Heart left ventricle (tissue), 16 donors: ENCODE measurements around the gene HAUS2. TPM values are rescaled to one million over a fixed set of nuclear protein-coding genes. Genes with fewer than 3 reads are reported as not detected.
A peak's percentile ranks its signal among the peaks of the same experiment; 100 is the strongest.
"Not testable (repeated sequence)": the region's sequence is repeated elsewhere in the genome, so short reads cannot be mapped to it uniquely, and the experiment has no call there.

Source experiments
- ATAC-seq, 4 donors: fragments of 200-7000 bp; cut with Tn5 transposase; one replicate each; pipeline ENCODE4 v1.9.1; 2020 to 2022; ENCODE audit warnings: moderate library complexity in 4 of 4, mild to moderate bottlenecking in 3 of 4, moderate number of reproducible peaks in 1 of 4
- DNase-seq, 5 donors: peaks; one replicate each; pipeline ENCODE4 v3.0.0-alpha.2; 2020
- H3K27ac ChIP-seq, 12 donors: fragments of 200-600 bp; sonication (generic) in 4 of 12; one replicate each; pipeline versions ENCODE4 v1.5.0 to v1.8.0; 2016 to 2022; ENCODE audit warnings: mild to moderate bottlenecking in 2 of 12
- H3K27me3 ChIP-seq, 9 donors: fragments of 200-600 bp; sonication (generic) in 2 of 9; one replicate each; pipeline versions ENCODE4 v1.5.1 to v1.8.0; 2016 to 2022; ENCODE audit warnings: mild to moderate bottlenecking in 3 of 9
- H3K36me3 ChIP-seq, 9 donors: fragments of 200-600 bp; sonication (generic) in 2 of 9; one replicate each; pipeline versions ENCODE4 v1.5.0 to v1.8.0; 2018 to 2022; ENCODE audit warnings: mild to moderate bottlenecking in 2 of 9
- H3K4me1 ChIP-seq, 12 donors: fragments of 200-600 bp; sonication (generic) in 4 of 12; one replicate each; pipeline versions ENCODE4 v1.5.0 to v1.8.0; 2016 to 2022; ENCODE audit warnings: mild to moderate bottlenecking in 3 of 12
- H3K4me3 ChIP-seq, 12 donors: fragments of 200-600 bp; sonication (generic) in 4 of 12; one replicate each; pipeline versions ENCODE4 v1.5.0 to v1.8.0; 2017 to 2022; ENCODE audit warnings: mild to moderate bottlenecking in 9 of 12, moderate library complexity in 4 of 12
- H3K9me3 ChIP-seq, 12 donors: fragments of 200-600 bp; sonication (generic) in 4 of 12; one replicate each; pipeline versions ENCODE4 v1.5.0 to v1.8.0; 2016 to 2022; ENCODE audit warnings: mild to moderate bottlenecking in 1 of 12
- POLR2A ChIP-seq, 2 donors: fragments of 450-650 bp; IDR thresholded peaks; one replicate each; pipeline ENCODE4 v1.6.1; 2017; ENCODE audit warnings: antibody characterized with exemption in 2 of 2, mild to moderate bottlenecking in 2 of 2, moderate library complexity in 2 of 2
- WGBS, 4 donors: extraction: QIAGEN DNeasy Blood & Tissue Kit in 2 of 4; methylation state at CpG; one replicate each; pipeline versions ENCODE4 v1.1.5 to v1.1.7; 2013 to 2018; 5-methylcytosine and 5-hydroxymethylcytosine counted together
- intact Hi-C, 10 donors: fragments of 100-400 bp; cut with DNase I; formaldehyde crosslinking; loops; one replicate each; pipeline versions ENCODE4 v1.11.1 to v1.14.2; 2022
- polyA plus RNA-seq, 2 donors: library from polyadenylated mRNA; stranded (reverse); fragments of 200-250 nt; gene quantifications; one replicate each; pipeline ENCODE4 v1.2.3, GENCODE V29; 2013
- total RNA-seq, 9 donors: library from RNA; depleted of rRNA in 2 of 9; stranded (reverse); fragments of >200 nt in 2 of 9; fragmentation: NEBNext Ultra II Directional in 3 of 9; extraction: Animal tissue kit (Norgen Biotek cat#: 25700) in 3 of 9; gene quantifications; one replicate each; pipeline versions ENCODE4 v1.1.0 to v1.2.4, GENCODE V29; 2016 to 2023
- TF ChIP-seq, protein P1 (sequence below), 12 donors: fragments of 200-600 bp; sonication (generic) in 4 of 12; IDR thresholded peaks; one replicate each; pipeline versions ENCODE4 v1.5.0 to v1.8.0; 2018 to 2022; ENCODE audit warnings: antibody characterized with exemption in 12 of 12, mild to moderate bottlenecking in 5 of 12
- donor health status: ischemic (EF 13 %, LVEDD 7.1; RV severe dilation, severe dysfunction).
- donor health status: healthy with polysubstance abuse.
- donor health status: DM: no; HTN: yes; CAD: no.
- donor health status: DM: no; HTN: no; CAD: no.
- donor health status: ischemic (EF 25% LVEDD 6.9; RV normal size, moderate dysfunction).
- donor health status: ischemic (EF 25% LVEDD 5.7; RV mildly dilated, moderate dysfunction).
- donor health status: healthy.
- donor health status: DM: yes; HTN: yes; CAD: no.
- donor health status: ischemic (EF 35%, LVEDD 5.7; RV mildly dilated, moderate dysfunction).
- donor health status: nonischemic (EF 11% LVEDD 7.7; RV severe dilation, severe dysfunction).
- donor health status: DM: yes; HTN: yes; CAD: no.
- donor health status: PGD.
- donor health status: ischemic (EF 29% LVEDD 5.4; RV normal size, mild dysfunction).
- donor health status: nonischemic (EF 23%, LVEDD 6.1; RV moderate dilation, normal function).

HAUS2 gene
- total and polyA plus RNA-seq, 11 donors, result 8.6 to 27.8 (median 13.7) TPM

DNA sequence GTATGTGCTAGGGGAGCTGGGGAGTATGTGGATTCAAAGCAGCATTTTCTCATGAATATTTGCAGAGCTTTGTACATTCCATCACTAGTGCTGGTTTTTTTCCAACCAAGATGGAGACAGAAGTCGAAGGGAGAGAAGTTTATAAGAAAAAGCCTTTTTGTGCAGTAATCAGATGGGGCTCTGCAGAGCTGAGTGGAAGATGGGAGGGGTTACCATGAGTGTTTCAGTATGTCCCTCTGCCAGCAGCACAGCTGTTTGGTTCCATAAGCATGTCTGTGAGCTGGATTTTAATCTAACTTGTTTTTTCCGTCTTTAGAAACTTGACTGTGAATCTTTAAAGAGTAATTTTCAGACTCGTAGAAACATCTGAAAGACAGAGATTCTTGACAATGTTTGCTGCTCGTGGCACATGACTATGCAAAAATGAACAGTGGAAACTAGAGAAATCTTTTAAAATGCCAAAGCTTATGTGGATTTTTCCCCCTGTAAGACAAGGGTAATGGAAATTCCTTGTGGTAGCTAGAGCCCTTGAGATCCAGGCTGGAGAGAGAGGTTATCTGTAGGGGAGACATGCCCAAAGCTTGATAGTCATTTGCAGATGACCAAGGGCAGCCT is 47.1 kb downstream of the HAUS2 start:
- DNase-seq, result peak in 4 of 5 donors; percentile 32 to 70 (median 44)
- intact Hi-C loops, result no loop called here
- WGBS, 4 donors, result 58 to 72% (median 68%) methylated on average over 4 of the region's 4 CpGs

DNA sequence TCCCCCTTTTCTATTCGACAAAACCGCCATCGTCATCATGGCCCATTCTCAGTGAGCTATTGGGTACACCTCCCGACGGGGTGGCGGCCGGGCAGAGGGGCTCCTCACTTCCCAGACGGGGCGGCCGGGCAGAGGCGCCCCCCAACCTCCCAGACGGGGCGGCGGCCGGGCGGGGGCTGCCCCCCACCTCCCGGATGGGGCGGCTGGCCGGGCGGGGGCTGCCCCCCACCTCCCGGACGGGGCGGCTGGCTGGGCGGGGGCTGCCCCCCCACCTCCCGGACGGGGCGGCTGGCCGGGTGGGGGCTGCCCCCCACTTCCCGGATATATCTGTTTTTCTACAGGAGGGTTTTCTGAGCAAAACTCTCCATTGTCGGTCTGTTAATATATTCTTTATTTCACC is 52.7 kb downstream of the HAUS2 start:
- intact Hi-C loops, H3K9me3 ChIP-seq, ATAC-seq, H3K27ac ChIP-seq, H3K27me3 ChIP-seq, DNase-seq, H3K4me3 ChIP-seq: not testable (repeated sequence)
- Histone ChIP-seq H3K4me1 (peaks cover 7 to 35% (median 20%) of the 10 kb centered on the region in 12 donors), H3K36me3 (peaks cover 0 to 15% (median 0%) of the 10 kb centered on the region in 9 donors)
- 95 to 98% (median 97%) methylated on average over 20 to 30 of the region's 30 CpGs for WGBS, 4 donors

More for the DNA sequence above, 47.1 kb downstream of the HAUS2 start:
- peak overlapping the region in 11 of 12 donors; percentile 5 to 76 (median 43) for H3K27ac ChIP-seq
- no peaks in the 10 kb centered on the region for H3K27me3 ChIP-seq
- H3K4me3 ChIP-seq, result peak overlapping the region in 1 of 12 donors; percentile 10
- H3K9me3 ChIP-seq, result no peaks in the 10 kb centered on the region
- TF ChIP-seq POLR2A (IDR thresholded peaks at IDR 0.05), result no peak
- TF ChIP-seq, protein P1, sequence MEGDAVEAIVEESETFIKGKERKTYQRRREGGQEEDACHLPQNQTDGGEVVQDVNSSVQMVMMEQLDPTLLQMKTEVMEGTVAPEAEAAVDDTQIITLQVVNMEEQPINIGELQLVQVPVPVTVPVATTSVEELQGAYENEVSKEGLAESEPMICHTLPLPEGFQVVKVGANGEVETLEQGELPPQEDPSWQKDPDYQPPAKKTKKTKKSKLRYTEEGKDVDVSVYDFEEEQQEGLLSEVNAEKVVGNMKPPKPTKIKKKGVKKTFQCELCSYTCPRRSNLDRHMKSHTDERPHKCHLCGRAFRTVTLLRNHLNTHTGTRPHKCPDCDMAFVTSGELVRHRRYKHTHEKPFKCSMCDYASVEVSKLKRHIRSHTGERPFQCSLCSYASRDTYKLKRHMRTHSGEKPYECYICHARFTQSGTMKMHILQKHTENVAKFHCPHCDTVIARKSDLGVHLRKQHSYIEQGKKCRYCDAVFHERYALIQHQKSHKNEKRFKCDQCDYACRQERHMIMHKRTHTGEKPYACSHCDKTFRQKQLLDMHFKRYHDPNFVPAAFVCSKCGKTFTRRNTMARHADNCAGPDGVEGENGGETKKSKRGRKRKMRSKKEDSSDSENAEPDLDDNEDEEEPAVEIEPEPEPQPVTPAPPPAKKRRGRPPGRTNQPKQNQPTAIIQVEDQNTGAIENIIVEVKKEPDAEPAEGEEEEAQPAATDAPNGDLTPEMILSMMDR (IDR thresholded peaks at IDR 0.05), result no peak
- peaks cover 0 to 60% (median 29%) of the 10 kb centered on the region in 12 donors for H3K4me1 ChIP-seq
- ATAC-seq, result peak in 3 of 4 donors; percentile 60 to 66 (median 66)
- H3K36me3 ChIP-seq, result peaks cover 0 to 14% (median 0%) of the 10 kb centered on the region in 9 donors

DNA sequence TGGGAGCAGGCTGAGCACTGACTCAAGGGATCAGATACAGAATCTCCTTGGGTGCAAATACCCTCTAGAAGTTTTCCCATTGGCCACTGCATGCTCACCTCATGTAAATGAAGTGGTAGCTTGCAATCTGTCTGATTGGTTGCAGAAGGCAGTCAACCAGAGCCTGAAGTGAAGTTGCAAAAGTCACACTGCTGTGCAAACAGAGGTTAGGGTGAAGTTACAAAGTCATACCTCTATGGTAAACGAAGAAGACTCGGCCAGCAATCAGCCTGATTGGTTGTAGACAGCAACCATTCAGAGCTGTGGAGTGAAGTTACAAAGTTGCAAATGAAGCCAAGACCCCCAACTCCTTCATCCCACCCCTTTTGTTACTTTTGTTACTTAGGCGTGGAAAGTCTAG is 53.9 kb downstream of the HAUS2 start:
- Histone ChIP-seq H3K4me1 (peaks cover 7 to 33% (median 23%) of the 10 kb centered on the region in 12 donors), H3K27me3 (no peaks in the 10 kb centered on the region), H3K4me3 (no peak overlapping the region), H3K9me3 (no peaks in the 10 kb centered on the region), H3K27ac (no peak overlapping the region), H3K36me3 (peaks cover 0 to 15% (median 0%) of the 10 kb centered on the region in 9 donors)
- ATAC-seq, result no peak
- intact Hi-C loops, result no loop called here
- no peak for DNase-seq
- TF ChIP-seq, protein P1 (IDR thresholded peaks at IDR 0.05), result no peak
- no peak for TF ChIP-seq POLR2A (IDR thresholded peaks at IDR 0.05)
- WGBS, 4 donors, result 87 to 96% (median 92%) methylated on average over 3 of the region's 3 CpGs

DNA sequence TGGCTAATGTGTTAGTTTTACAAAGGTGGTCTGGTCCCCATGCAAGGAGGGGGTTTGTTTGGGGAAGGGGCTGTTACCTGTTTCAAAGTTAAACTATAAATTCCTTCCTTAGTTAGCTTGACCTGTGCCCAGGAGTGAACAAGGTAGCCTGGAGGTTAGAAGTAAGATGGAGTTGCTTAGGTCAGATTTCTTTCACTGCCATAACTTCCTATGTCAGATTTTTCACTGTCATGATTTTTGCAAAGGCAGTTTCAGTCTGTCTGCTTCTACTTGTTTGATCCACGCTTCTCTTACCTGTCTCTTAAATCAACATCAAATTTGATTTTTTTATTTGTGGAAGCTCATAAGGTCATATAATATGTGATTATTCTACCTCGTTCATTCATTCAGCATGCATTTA is 55.3 kb downstream of the HAUS2 start:
- intact Hi-C loops, result no loop called here
- ATAC-seq (no peak), DNase-seq (no peak)
- H3K36me3 ChIP-seq, result peaks cover 0 to 15% (median 0%) of the 10 kb centered on the region in 9 donors
- 90 to 96% (median 93%) methylated on average over 2 of the region's 2 CpGs for WGBS, 4 donors
- no peaks in the 10 kb centered on the region for H3K9me3 ChIP-seq
- peaks cover 11 to 48% (median 36%) of the 10 kb centered on the region in 12 donors for H3K4me1 ChIP-seq
- no peaks in the 10 kb centered on the region for H3K27me3 ChIP-seq
- no peak overlapping the region for H3K27ac ChIP-seq
- no peak for TF ChIP-seq POLR2A (IDR thresholded peaks at IDR 0.05)
- TF ChIP-seq, protein P1 (IDR thresholded peaks at IDR 0.05), result no peak
- H3K4me3 ChIP-seq, result no peak overlapping the region
